ENCODE results near the gene IL20. TPM values are rescaled to one million over a fixed set of nuclear protein-coding genes. Genes with fewer than 3 reads are reported as not detected.

IL20 gene
- total and polyA plus RNA-seq, 2 of the 13 experiments (the other 11 are each of a cell fraction or from before 2014, with no cell fraction given): 0.05 TPM; not detected in 1

DNA sequence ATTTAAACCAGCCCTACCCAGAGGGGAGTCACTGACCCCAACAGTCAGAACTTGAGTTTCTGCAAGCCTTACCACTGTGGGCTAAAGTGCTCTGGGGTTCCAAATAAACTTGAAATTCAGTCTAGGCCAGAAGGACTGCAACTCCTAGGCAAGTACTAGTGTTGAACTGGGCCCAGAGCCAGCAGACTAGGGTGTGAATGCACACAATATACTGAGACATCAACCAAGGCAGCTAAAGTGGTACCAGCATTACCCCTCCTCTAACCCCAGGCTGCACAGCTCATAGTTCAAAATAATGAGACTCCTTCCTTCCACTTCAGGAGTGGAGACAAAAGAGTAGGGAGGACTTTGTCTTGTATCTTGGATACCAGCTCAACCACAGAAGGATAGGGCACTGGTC lies 18.9 kb upstream of the IL20 start:
- Histone ChIP-seq H3K4me1 (ENCODE audit: insufficient read depth, low read length) (no peaks in the 10 kb centered on the region), H3K79me2 (ENCODE audit: insufficient read depth, low read length) (no peaks in the 10 kb centered on the region), H3K27ac (ENCODE audit: extremely low read length, insufficient read depth, low read length) (no peak overlapping the region), H3K9ac (ENCODE audit: insufficient read depth, low read depth, low read length) (no peak overlapping the region), H3K27me3 (ENCODE audit: control insufficient read depth in 1 of 2, insufficient read depth in 2 of 2, low read length in 2 of 2) (peaks cover 2 to 10% of the 10 kb centered on the region in 2 experiments; a peak in 3 of 5 replicates), H3K9me3 (ENCODE audit: low read length) (no peaks in the 10 kb centered on the region), H3K36me3 (replicated peaks in 1 of 2; ENCODE audit: control insufficient read depth in 1 of 2, insufficient read depth in 2 of 2, low read length in 2 of 2) (no peaks in the 10 kb centered on the region), H4K20me1 (ENCODE audit: insufficient read depth, low read length) (no peaks in the 10 kb centered on the region), H3K4me3 (replicated peaks in 1 of 3; ENCODE audit: insufficient read depth in 1 of 3, low read depth in 2 of 3, low read length in 3 of 3) (no peak overlapping the region), H2AFZ (ENCODE audit: low read length) (no peak overlapping the region), H3K4me2 (ENCODE audit: low read depth, low read length) (no peak overlapping the region)
- TF ChIP-seq ZNF543 (CRISPR knock-in tag; IDR thresholded peaks at IDR 0.05) (no peak), MTF1 (CRISPR knock-in tag; IDR thresholded peaks at IDR 0.05) (no peak), BCL6 (CRISPR knock-in tag; IDR thresholded peaks at IDR 0.05) (no peak), SALL2 (CRISPR knock-in tag; IDR thresholded peaks at IDR 0.05) (no peak), ZNF549 (CRISPR knock-in tag; IDR thresholded peaks at IDR 0.05) (no peak), ZNF44 (CRISPR knock-in tag; IDR thresholded peaks at IDR 0.05) (no peak), FOSL1 (CRISPR knock-in tag; IDR thresholded peaks at IDR 0.05; ENCODE audit: borderline replicate concordance) (no peak), IRX3 (CRISPR knock-in tag; IDR thresholded peaks at IDR 0.05; ENCODE audit: borderline replicate concordance, low read depth) (no peak), KMT2B (CRISPR knock-in tag; IDR thresholded peaks at IDR 0.05) (no peak), MAZ (IDR thresholded peaks at IDR 0.05; ENCODE audit: borderline replicate concordance, low read depth, low read length) (no peak), MAZ (CRISPR knock-in tag; IDR thresholded peaks at IDR 0.05; ENCODE audit: low read depth) (no peak), NBN (conservative IDR thresholded peaks at IDR 0.05) (no peak), TEAD2 (CRISPR knock-in tag; IDR thresholded peaks at IDR 0.05) (no peak)
- TF ChIP-seq, protein P1, sequence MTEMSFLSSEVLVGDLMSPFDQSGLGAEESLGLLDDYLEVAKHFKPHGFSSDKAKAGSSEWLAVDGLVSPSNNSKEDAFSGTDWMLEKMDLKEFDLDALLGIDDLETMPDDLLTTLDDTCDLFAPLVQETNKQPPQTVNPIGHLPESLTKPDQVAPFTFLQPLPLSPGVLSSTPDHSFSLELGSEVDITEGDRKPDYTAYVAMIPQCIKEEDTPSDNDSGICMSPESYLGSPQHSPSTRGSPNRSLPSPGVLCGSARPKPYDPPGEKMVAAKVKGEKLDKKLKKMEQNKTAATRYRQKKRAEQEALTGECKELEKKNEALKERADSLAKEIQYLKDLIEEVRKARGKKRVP (CRISPR knock-in tag; IDR thresholded peaks at IDR 0.05): no peak
- ChIA-PET POLR2A (no interaction called here), CTCF (ENCODE audit: low intra/inter-chr PET ratio, low total read pairs) (no interaction called here)
- in situ Hi-C loops (cut with HindIII; ENCODE audit: extremely low pct_ligation_motif_present, low pct_unique_long_range_greater_than_20kb): no loop called here
- intact Hi-C loops (cut with micrococcal nuclease; ENCODE audit: unreplicated experiment): no loop called here
- FAIRE-seq (no peak), DNase-seq (ENCODE audit: low spot score) (no peak), ATAC-seq (no peak)
- no TSS peak for BruUV-seq (replicated peaks)
